Brain microvascular endothelial cell (primary cell): Measurements from ENCODE around the gene IP6K1.

Experiments
- DNase-seq: peaks from one replicate; pipeline ENCODE4 v3.0.0-alpha.2; 2020
- H3K27ac ChIP-seq: fragments of 250-450 bp; sonication (Bioruptor Pico); 2 replicates; pipeline ENCODE4 v1.5.1; 2020; ENCODE audit warnings: mild to moderate bottlenecking, moderate library complexity
- H3K27me3 ChIP-seq: fragments of 250-450 bp; sonication (Bioruptor Pico); replicated peaks from 2 replicates; pipeline ENCODE4 v1.5.1; 2020; ENCODE audit warnings: mild to moderate bottlenecking
- H3K36me3 ChIP-seq: fragments of 250-450 bp; sonication (Bioruptor Pico); replicated peaks from 2 replicates; pipeline ENCODE4 v1.5.1; 2020; ENCODE audit warnings: mild to moderate bottlenecking
- H3K4me3 ChIP-seq: 2 replicates; pipeline ENCODE4 v1.5.1; 2011; ENCODE audit warnings: low read depth, mild to moderate bottlenecking, control low read depth, low read length, moderate library complexity
- in situ Hi-C: cut with HindIII; loops from 2 replicates; pipeline ENCODE4 v1.10.0; 2017; ENCODE audit warnings: low sequenced_read_pairs, low pct_ligation_motif_present
- TF ChIP-seq, protein P1 (sequence below): IDR thresholded peaks from 2 replicates; pipeline ENCODE4 v1.5.1; 2011; ENCODE audit warnings: low read depth, mild to moderate bottlenecking, moderate library complexity, low read length, control low read depth, inconsistent platforms; ENCODE audit errors: missing control alignments

IP6K1 gene

DNA sequence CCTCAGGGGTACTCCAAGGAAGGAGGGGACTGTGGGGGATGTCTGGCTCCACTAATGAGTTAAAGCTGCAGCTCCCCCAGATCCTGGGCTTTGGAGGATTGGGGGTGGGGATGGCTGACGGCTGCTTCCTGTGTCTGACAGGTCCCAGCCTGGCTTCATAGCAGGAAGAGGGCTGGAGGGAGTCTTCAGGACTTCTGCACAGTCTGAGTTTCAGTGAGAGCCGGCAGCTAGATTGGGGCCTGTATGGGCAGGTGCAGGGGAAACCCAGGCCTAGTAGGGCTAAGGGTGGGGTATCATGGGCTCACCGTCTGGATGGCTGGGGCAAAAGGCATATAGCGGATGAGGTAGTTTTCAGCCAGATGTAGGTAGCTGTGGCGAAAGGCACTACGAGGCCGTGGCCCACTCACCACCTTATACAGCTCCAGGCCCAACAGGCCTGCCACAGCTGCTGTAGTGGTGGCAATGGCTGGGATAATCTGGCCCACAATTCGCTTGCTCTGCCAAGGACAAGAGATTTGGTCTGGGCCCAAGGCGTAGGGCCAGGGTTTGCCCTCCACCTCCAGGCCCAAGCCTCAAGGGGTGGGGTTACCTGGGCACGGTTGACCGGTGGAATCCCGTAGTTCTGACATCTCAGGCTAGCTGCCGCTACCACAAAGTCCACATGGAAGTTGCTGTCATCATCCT lies 21.2 kb upstream of the IP6K1 start:
- TF ChIP-seq, protein P1, sequence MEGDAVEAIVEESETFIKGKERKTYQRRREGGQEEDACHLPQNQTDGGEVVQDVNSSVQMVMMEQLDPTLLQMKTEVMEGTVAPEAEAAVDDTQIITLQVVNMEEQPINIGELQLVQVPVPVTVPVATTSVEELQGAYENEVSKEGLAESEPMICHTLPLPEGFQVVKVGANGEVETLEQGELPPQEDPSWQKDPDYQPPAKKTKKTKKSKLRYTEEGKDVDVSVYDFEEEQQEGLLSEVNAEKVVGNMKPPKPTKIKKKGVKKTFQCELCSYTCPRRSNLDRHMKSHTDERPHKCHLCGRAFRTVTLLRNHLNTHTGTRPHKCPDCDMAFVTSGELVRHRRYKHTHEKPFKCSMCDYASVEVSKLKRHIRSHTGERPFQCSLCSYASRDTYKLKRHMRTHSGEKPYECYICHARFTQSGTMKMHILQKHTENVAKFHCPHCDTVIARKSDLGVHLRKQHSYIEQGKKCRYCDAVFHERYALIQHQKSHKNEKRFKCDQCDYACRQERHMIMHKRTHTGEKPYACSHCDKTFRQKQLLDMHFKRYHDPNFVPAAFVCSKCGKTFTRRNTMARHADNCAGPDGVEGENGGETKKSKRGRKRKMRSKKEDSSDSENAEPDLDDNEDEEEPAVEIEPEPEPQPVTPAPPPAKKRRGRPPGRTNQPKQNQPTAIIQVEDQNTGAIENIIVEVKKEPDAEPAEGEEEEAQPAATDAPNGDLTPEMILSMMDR = no peak
- H3K27ac ChIP-seq = no peak overlapping the region
- H3K36me3 ChIP-seq = no peaks in the 10 kb centered on the region
- no peak for DNase-seq
- H3K4me3 ChIP-seq = no peak overlapping the region
- H3K27me3 ChIP-seq = no peaks in the 10 kb centered on the region
- in situ Hi-C loops = no loop called here

DNA sequence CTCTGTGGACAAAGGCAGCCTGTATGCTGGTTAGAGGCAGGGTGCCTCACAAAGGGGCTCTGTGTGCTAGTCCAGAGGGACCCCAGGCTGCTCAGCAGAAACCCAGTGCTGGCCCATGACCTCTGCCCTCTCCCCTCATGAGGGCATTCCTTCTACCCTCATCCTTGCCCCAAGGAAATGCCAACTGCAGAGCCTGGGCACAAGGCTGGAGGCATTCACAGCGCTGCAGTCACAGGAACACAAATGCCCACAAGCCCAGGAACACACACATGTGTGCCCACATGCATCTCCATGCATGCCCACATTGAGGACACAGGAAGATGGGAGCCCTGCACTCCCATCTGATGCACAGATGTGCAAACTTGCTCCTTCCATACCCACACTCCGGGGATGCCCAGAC lies 20.5 kb upstream of the IP6K1 start:
- Histone ChIP-seq H3K27me3 (no peaks in the 10 kb centered on the region), H3K36me3 (no peaks in the 10 kb centered on the region), H3K27ac (no peak overlapping the region), H3K4me3 (no peak overlapping the region)
- TF ChIP-seq, protein P1 = no peak
- DNase-seq = no peak
- in situ Hi-C loops = no loop called here

DNA sequence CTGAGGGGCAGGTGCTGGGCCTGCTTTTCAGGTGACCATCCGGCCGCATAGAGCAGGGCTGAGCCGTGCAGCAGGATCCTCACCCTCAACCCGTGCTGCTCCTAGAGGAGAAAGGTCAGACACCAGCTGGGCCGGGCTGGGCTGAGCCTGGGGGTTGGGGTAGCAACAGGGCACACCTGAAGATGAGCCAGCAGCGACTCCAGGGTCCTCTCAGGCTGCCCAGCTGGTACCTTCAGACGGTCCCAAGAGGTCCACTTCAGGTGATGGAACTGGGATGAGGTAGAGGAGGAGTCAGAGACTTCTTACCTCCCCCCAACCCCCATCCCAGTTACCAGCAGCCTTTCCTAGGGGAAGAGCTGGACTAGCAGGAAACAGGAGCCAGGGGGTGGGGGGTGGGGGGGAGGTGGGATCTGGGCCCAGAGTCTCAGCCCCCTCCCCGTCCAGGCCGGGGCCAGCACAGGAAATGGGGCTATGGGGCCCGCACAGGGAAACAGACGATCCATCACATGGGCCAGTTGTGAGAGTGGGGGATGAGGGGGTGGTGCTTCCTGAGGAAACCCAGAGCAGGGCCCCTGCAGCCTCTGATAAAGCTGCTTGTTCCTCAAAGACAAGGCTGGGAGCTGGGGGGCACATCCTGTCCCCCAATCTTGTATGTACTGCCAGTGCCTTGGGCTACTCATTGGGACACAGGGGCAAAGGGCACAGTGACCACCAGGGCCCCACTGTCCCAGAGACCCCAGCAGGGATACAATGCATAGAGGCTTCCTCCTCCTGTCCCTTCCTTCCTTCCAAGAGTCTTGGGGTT lies 19.8 kb upstream of the IP6K1 start:
- in situ Hi-C loops = no loop called here
- H3K27ac ChIP-seq = no peak overlapping the region
- H3K36me3 ChIP-seq = no peaks in the 10 kb centered on the region
- no peaks in the 10 kb centered on the region for H3K27me3 ChIP-seq
- no peak for DNase-seq
- TF ChIP-seq, protein P1 = no peak
- H3K4me3 ChIP-seq = no peak overlapping the region

DNA sequence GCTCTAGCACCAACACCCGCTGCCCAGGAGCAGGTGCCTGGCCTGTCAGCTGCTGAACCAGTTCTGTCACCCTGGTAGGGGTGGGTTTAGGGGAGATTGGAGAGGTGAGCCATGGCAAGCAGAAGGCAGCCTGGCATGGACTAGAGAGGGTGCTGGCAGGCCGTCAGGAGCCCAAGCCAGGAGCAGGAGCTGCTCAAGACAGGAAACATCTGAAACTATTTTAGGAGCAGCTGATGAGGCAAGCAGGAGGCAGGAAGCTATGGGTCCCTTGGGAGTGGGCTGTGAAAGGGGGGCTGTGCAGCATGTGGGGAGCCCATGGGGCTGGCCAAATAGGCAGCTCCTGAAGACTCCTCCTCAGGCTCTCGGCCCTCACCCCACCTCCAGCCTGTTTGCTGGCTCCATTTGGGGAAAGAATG lies 19.0 kb upstream of the IP6K1 start:
- Histone ChIP-seq H3K27ac (no peak overlapping the region), H3K36me3 (no peaks in the 10 kb centered on the region), H3K27me3 (no peaks in the 10 kb centered on the region), H3K4me3 (no peak overlapping the region)
- DNase-seq = peak; percentile 45
- TF ChIP-seq, protein P1 = no peak
- in situ Hi-C loops = no loop called here

DNA sequence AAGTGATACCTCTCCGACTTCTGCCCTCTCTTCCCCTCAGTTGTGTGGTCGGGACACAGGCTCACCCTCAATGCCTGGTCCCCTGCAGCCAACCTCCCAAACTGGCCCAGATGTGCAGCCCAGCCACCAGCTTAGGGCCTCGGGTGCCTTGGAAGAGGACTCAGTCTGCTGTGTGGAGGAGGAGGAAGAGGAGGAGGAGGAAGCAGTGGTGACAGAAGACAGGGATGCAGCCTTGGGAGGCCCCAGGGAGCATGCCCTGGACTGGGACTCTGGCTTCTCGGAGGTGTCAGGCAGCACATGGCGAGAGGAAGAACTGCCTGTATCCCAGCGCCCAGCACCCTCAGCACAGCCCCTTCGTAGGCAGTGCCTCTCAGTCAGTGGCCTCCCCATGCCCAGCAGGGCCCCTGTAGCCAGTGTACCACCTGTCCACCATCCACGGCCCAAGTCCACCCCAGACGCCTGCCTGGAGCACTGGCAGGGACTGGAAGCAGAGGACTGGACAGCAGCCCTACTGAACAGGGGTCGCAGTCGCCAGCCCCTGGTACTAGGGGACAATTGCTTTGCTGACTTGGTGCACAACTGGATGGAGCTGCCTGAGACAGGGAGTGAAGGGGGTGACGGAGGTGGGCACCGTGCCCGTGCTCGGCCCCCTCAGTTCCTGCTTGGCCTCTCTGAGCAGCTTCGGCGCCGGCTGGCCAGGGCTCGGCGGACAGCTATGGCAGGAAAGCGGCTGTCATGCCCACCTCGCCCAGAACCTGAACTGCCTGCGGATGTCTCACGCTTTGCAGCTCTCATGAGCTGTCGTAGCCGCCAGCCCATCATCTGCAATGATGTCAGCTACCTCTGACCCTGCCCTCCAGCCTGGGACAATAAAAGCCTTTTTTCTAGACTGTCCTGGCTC lies 18.0 kb upstream of the IP6K1 start:
- no peaks in the 10 kb centered on the region for H3K27me3 ChIP-seq
- H3K27ac ChIP-seq = no peak overlapping the region
- no peaks in the 10 kb centered on the region for H3K36me3 ChIP-seq
- DNase-seq = no peak
- H3K4me3 ChIP-seq = peak overlapping the region; percentile 84
- TF ChIP-seq, protein P1 = no peak
- in situ Hi-C loops = no loop called here
